Keratinocyte (primary cell): Measurements from ENCODE around the gene MFN2. TPM values are rescaled to one million over a fixed set of nuclear protein-coding genes. Genes with fewer than 3 reads are reported as not detected.

Experiments
- DNase-seq: peaks from one replicate; pipeline ENCODE4 v3.0.0-alpha.2; 2011; ENCODE audit warnings: low read depth, missing footprints, low spot score
- FAIRE-seq: peaks from 2 replicates; lab custom pipeline; 2011; peaks lifted over from hg19 to GRCh38; lab: Jason Lieb, UNC
- H2AFZ ChIP-seq: 2 replicates; pipeline ENCODE4 v1.6.0; 2012; ENCODE audit warnings: low read length, control low read depth, inconsistent platforms; ENCODE audit not compliant: control insufficient read depth
- H3K27ac ChIP-seq: 2 replicates; pipeline ENCODE4 v1.5.1; 2011; ENCODE audit warnings: low read length; ENCODE audit not compliant: control insufficient read depth, insufficient read depth
- H3K27me3 ChIP-seq: 3 replicates; pipeline ENCODE4 v1.6.0; 2011; ENCODE audit warnings: low read length; ENCODE audit not compliant: control insufficient read depth, insufficient read depth; ENCODE audit errors: extremely low read depth
- H3K36me3 ChIP-seq, 2 experiments: 2 replicates in 1 of 2; 3 replicates in 1 of 2; pipeline ENCODE4 v1.5.1; 2011; ENCODE audit warnings: low read length in 2 of 2, mild to moderate bottlenecking in 1 of 2; ENCODE audit not compliant: control insufficient read depth in 2 of 2, insufficient read depth in 2 of 2; ENCODE audit errors: extremely low read depth in 1 of 2
- H3K4me1 ChIP-seq: 3 replicates; pipeline ENCODE4 v1.5.1; 2011; ENCODE audit warnings: low read length; ENCODE audit not compliant: control insufficient read depth, insufficient read depth; ENCODE audit errors: extremely low read depth
- H3K4me2 ChIP-seq: 3 replicates; pipeline ENCODE4 v1.6.0; 2011; ENCODE audit warnings: low read depth, low read length; ENCODE audit not compliant: control insufficient read depth, insufficient read depth; ENCODE audit errors: extremely low read depth
- H3K4me3 ChIP-seq, 3 experiments: fragments of 200-600 bp in 1 of 3; sonication (generic) in 1 of 3; 2 replicates in 2 of 3; 3 replicates in 1 of 3; pipeline ENCODE4 v1.5.1; 2011 to 2016; ENCODE audit warnings: low read length in 3 of 3, mild to moderate bottlenecking in 3 of 3, control low read depth in 2 of 3, inconsistent platforms in 1 of 3, low read depth in 1 of 3, mixed read lengths in 1 of 3, mixed run types in 1 of 3, moderate library complexity in 1 of 3; ENCODE audit not compliant: control insufficient read depth in 2 of 3, insufficient read depth in 2 of 3; ENCODE audit errors: extremely low read depth in 1 of 3
- H3K79me2 ChIP-seq: 2 replicates; pipeline ENCODE4 v1.6.0; 2012; ENCODE audit warnings: low read length; ENCODE audit not compliant: control insufficient read depth, insufficient read depth
- H3K9ac ChIP-seq: 3 replicates; pipeline ENCODE4 v1.6.0; 2011; ENCODE audit warnings: low read length; ENCODE audit not compliant: control insufficient read depth, insufficient read depth; ENCODE audit errors: extremely low read depth
- H3K9me1 ChIP-seq: 3 replicates; pipeline ENCODE4 v1.6.0; 2011; ENCODE audit warnings: low read length; ENCODE audit not compliant: control insufficient read depth, insufficient read depth; ENCODE audit errors: extremely low read depth
- H3K9me3 ChIP-seq: 2 replicates; pipeline ENCODE4 v1.5.1; 2012; ENCODE audit warnings: low read depth, low read length; ENCODE audit not compliant: control insufficient read depth
- H4K20me1 ChIP-seq: 3 replicates; pipeline ENCODE4 v1.6.0; 2011; ENCODE audit warnings: low read length; ENCODE audit not compliant: control insufficient read depth, insufficient read depth; ENCODE audit errors: extremely low read depth
- CTCF ChIP-seq, 3 experiments: IDR thresholded peaks in 1 of 3; conservative IDR thresholded peaks in 1 of 3; optimal IDR thresholded peaks in 1 of 3; 2 replicates in 2 of 3; 3 replicates in 1 of 3; pipeline versions ENCODE3 to v1.5.1; 2011; ENCODE audit warnings: low read length in 3 of 3, mild to moderate bottlenecking in 3 of 3, moderate library complexity in 2 of 3, control low read depth in 1 of 3, inconsistent platforms in 1 of 3; ENCODE audit not compliant: insufficient read depth in 2 of 3; ENCODE audit errors: extremely low read depth in 1 of 3
- EZH2 ChIP-seq: IDR thresholded peaks from one replicate; pipeline ENCODE4 v1.6.1; 2012; ENCODE audit warnings: inconsistent platforms, mild to moderate bottlenecking, low read length, moderate library complexity
- dilution Hi-C: fragments of 300-500 bp; cut with MboI; formaldehyde crosslinking; loops from one replicate; pipeline ENCODE4 v1.7.0; 2020; ENCODE audit warnings: low sequenced_read_pairs; ENCODE audit not compliant: extremely low pct_ligation_motif_present
- polyA plus RNA-seq, 5 experiments: library from polyadenylated mRNA; depleted of rRNA in 3 of 5; stranded (reverse) in 3 of 5; stranded (forward) in 1 of 5; unstranded in 1 of 5; fragments of >200 nt; gene quantifications; 1 replicate in 1 of 5; 2 replicates in 3 of 5; 3 replicates in 1 of 5; pipeline versions ENCODE4 v1.2.1 to v1.2.3, GENCODE V29; 2011 to 2012; ENCODE audit warnings: missing spikeins in 2 of 5, low read depth in 1 of 5, low replicate concordance in 1 of 5

The MFN2 gene
- polyA plus RNA-seq, 1 donor (not counting 4 experiments of a cell fraction or from before 2014, with no cell fraction given), result 102 TPM

DNA sequence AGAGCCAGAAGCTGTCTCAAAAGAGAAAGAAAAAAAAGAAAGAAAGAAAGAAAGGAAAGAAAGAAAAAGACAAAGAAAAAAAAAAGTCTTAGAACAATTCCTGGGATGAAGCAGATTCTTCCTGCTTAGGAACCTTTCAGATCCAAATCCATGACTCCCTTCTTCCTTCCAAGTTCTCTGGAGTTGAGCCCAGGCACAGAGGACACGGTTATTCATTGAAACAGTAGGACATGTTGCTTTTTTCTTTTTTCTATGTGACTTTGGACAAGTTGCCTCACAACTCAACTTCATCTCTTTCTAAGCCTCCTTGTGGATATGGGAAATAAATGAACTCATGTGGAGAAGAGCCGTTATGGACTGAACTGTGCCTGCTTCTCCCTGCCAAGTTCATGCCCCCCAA lies 68.1 kb downstream of the MFN2 start:
- Histone ChIP-seq H4K20me1 (no peaks in the 10 kb centered on the region), H3K27me3 (peaks cover 9% of the 10 kb centered on the region), H3K79me2 (no peaks in the 10 kb centered on the region), H3K4me2 (no peak overlapping the region), H3K27ac (no peak overlapping the region), H3K4me3 (no peak overlapping the region), H3K4me1 (peaks cover 9% of the 10 kb centered on the region), H2AFZ (no peak overlapping the region), H3K9me1 (peaks cover 3% of the 10 kb centered on the region), H3K36me3 (no peaks in the 10 kb centered on the region), H3K9ac (no peak overlapping the region), H3K9me3 (no peaks in the 10 kb centered on the region)
- dilution Hi-C loops, result no loop called here
- no peak for TF ChIP-seq EZH2
- no peak for TF ChIP-seq CTCF (optimal IDR thresholded peaks at IDR 0.05 in 1 of 3, IDR thresholded peaks at IDR 0.05 in 1 of 3, conservative IDR thresholded peaks at IDR 0.05 in 1 of 3; ENCODE audit: extremely low read depth in 1 of 3, insufficient read depth in 2 of 3, low read length in 3 of 3)
- no peak for DNase-seq
- FAIRE-seq, result no peak

- Histone ChIP-seq H3K27me3 (peaks cover 9% of the 10 kb centered on the region), H3K4me2 (no peak overlapping the region), H3K4me3 (no peak overlapping the region), H3K79me2 (no peaks in the 10 kb centered on the region), H3K27ac (no peak overlapping the region), H4K20me1 (no peaks in the 10 kb centered on the region), H3K36me3 (no peaks in the 10 kb centered on the region), H3K9me1 (peaks cover 3% of the 10 kb centered on the region), H3K4me1 (peaks cover 12% of the 10 kb centered on the region), H2AFZ (no peak overlapping the region), H3K9me3 (no peaks in the 10 kb centered on the region), H3K9ac (no peak overlapping the region)
- no peak for DNase-seq
- no peak for TF ChIP-seq EZH2
- no peak for TF ChIP-seq CTCF (optimal IDR thresholded peaks at IDR 0.05 in 1 of 3, IDR thresholded peaks at IDR 0.05 in 1 of 3, conservative IDR thresholded peaks at IDR 0.05 in 1 of 3; ENCODE audit: extremely low read depth in 1 of 3, insufficient read depth in 2 of 3, low read length in 3 of 3)
- no peak for FAIRE-seq
- dilution Hi-C loops, result no loop called here
Measured at GRCh38 chr1:12049616-12050015, 69.4 kb downstream of the MFN2 start.
